ENCODE data around the gene NTM. TPM values are rescaled to one million over a fixed set of nuclear protein-coding genes. Genes with fewer than 3 reads are reported as not detected.

The NTM gene
- total RNA-seq, 1 experiment from 2014 or later = 9.9 TPM

- no peaks in the 10 kb centered on the region for H3K36me3 Mint-ChIP-seq (ENCODE audit: insufficient read depth in 1 of 3, low read depth in 3 of 3)
- no peak for TF ChIP-seq CTCF (conservative IDR thresholded peaks at IDR 0.05)
- H3K4me2 ChIP-seq (ENCODE audit: insufficient read depth, insufficient read length, low read length) = no peak overlapping the region
- no peak for DNase-seq
- no peak overlapping the region for H3K4me3 Mint-ChIP-seq
- H3K27ac Mint-ChIP-seq = peak overlapping the region in 1 of 3 experiments; percentile 25; a peak in 1 of 7 replicates
- no peak overlapping the region for H3K9ac ChIP-seq (ENCODE audit: extremely low read depth, insufficient read length, low read length)
- H4K8ac ChIP-seq (replicated peaks; ENCODE audit: insufficient read length, low read depth, low read length) = no peak overlapping the region
- H3K9me3 ChIP-seq (ENCODE audit: control insufficient read depth, low read depth, low read length) = no peaks in the 10 kb centered on the region
- no peaks in the 10 kb centered on the region for H3K79me1 ChIP-seq (ENCODE audit: insufficient read depth, low read depth, low read length, poor library complexity, severe bottlenecking)
- no peak overlapping the region for H3K14ac ChIP-seq (ENCODE audit: insufficient read depth, low read length)
- no peak overlapping the region for H3K4ac ChIP-seq (ENCODE audit: low read depth, low read length)
- H3K27me3 Mint-ChIP-seq (ENCODE audit: low read depth) = peaks cover 4% of the 10 kb centered on the region
- H4K5ac ChIP-seq (ENCODE audit: insufficient read length, low read depth, low read length) = no peak overlapping the region
- H3T11ph ChIP-seq (ENCODE audit: low read length) = no peak overlapping the region
- H3K79me2 ChIP-seq (ENCODE audit: insufficient read depth, low read length) = no peaks in the 10 kb centered on the region
- no peaks in the 10 kb centered on the region; the same call in 1 of the 2 replicates for H3K4me1 ChIP-seq (ENCODE audit: insufficient read depth, low read length)
- no peak overlapping the region for H2BK12ac ChIP-seq (ENCODE audit: insufficient read length, low read depth, low read length)
- no peak overlapping the region for H3K23ac ChIP-seq (ENCODE audit: insufficient read length, low read depth, low read length)
- no peak overlapping the region for H2BK5ac ChIP-seq (ENCODE audit: insufficient read length, low read length)
- H3K4me1 Mint-ChIP-seq = peaks cover 22 to 28% of the 10 kb centered on the region in 2 experiments
- no peak overlapping the region for H3K56ac ChIP-seq (ENCODE audit: insufficient read length, low read depth, low read length)
- no peaks in the 10 kb centered on the region for H3K9me3 Mint-ChIP-seq
- H3K27me3 ChIP-seq (ENCODE audit: insufficient read depth, low read length) = no peaks in the 10 kb centered on the region
- no peak overlapping the region for H2AFZ ChIP-seq (ENCODE audit: low read length)
- H3K23me2 ChIP-seq (ENCODE audit: insufficient read length, low read depth, low read length, poor library complexity, severe bottlenecking) = no peaks in the 10 kb centered on the region
- no peaks in the 10 kb centered on the region for H4K20me1 ChIP-seq (ENCODE audit: control insufficient read depth, insufficient read depth, insufficient read length)
- H2BK15ac ChIP-seq (ENCODE audit: low read depth, low read length) = no peak overlapping the region
- no peak overlapping the region for H3K18ac ChIP-seq (ENCODE audit: insufficient read length, low read depth, low read length)
- no CpG with 5 or more reads among the region's 5 CpGs for WGBS (ENCODE audit: extremely low coverage, insufficient read length, low lambda C conversion rate)
- H2BK20ac ChIP-seq (ENCODE audit: low read depth, low read length, poor library complexity, severe bottlenecking) = no peak overlapping the region
- no peak overlapping the region for H3K27ac ChIP-seq (ENCODE audit: insufficient read length, low read depth, low read length)
- no peak overlapping the region for H2AK5ac ChIP-seq (ENCODE audit: insufficient read length, low read length)
- H2BK120ac ChIP-seq (ENCODE audit: low read depth, low read length, poor library complexity, severe bottlenecking) = no peak overlapping the region
- no peak overlapping the region for H4K91ac ChIP-seq (ENCODE audit: insufficient read length, low read depth, low read length)
Measured at GRCh38 chr11:131764126-131764525, 393.7 kb downstream of the NTM start.
